CD14-positive monocyte (primary cell): ENCODE results near the gene TMEM18. TPM values are rescaled to one million over a fixed set of nuclear protein-coding genes. Genes with fewer than 3 reads are reported as not detected.

Experiments used
- DNase-seq, 3 donors: peaks; one replicate each; pipeline ENCODE4 v3.0.0-alpha.2; 2011 to 2022
- H2AFZ ChIP-seq: 2 replicates; pipeline ENCODE4 v1.6.0; 2012; ENCODE audit warnings: mild to moderate bottlenecking, low read depth, low read length, inconsistent platforms; ENCODE audit not compliant: insufficient read depth, poor library complexity, severe bottlenecking
- H3K27ac ChIP-seq, 2 donors: 1 replicate in 1 of 2; 2 replicates in 1 of 2; pipeline ENCODE4 v1.5.1; 2012 to 2013; ENCODE audit warnings: low read length in 2 of 2, control low read depth in 1 of 2, inconsistent platforms in 1 of 2, low read depth in 1 of 2, mild to moderate bottlenecking in 1 of 2
- H3K27me3 ChIP-seq, 2 donors: one replicate each; pipeline versions ENCODE4 v1.6.0 to v1.6.1; 2011 to 2013; ENCODE audit warnings: low read length in 2 of 2; ENCODE audit not compliant: control insufficient read depth in 2 of 2, insufficient read depth in 2 of 2
- H3K36me3 ChIP-seq, 2 donors: replicated peaks in 1 of 2; 1 replicate in 1 of 2; 2 replicates in 1 of 2; pipeline versions ENCODE4 v1.5.1 to v1.6.1; 2012 to 2013; ENCODE audit warnings: low read length in 2 of 2, control low read depth in 1 of 2, inconsistent platforms in 1 of 2, mild to moderate bottlenecking in 1 of 2; ENCODE audit not compliant: insufficient read depth in 2 of 2, control insufficient read depth in 1 of 2
- H3K4me1 ChIP-seq, 2 donors: 1 replicate in 1 of 2; 2 replicates in 1 of 2; pipeline versions ENCODE4 v1.5.1 to v1.6.1; 2012 to 2013; ENCODE audit warnings: low read length in 2 of 2, control low read depth in 1 of 2, inconsistent platforms in 1 of 2, mild to moderate bottlenecking in 1 of 2, moderate library complexity in 1 of 2; ENCODE audit not compliant: insufficient read depth in 2 of 2, control insufficient read depth in 1 of 2
- H3K4me2 ChIP-seq: replicated peaks from 2 replicates; pipeline ENCODE3; 2012; ENCODE audit warnings: low read length, moderate library complexity, mild to moderate bottlenecking; ENCODE audit not compliant: poor library complexity, severe bottlenecking; ENCODE audit errors: extremely low read depth
- H3K4me3 ChIP-seq, 3 experiments: fragments of 200-600 bp in 1 of 3; sonication (generic) in 1 of 3; replicated peaks in 1 of 3; 1 replicate in 2 of 3; 2 replicates in 1 of 3; pipeline ENCODE4 v1.5.1; 2011 to 2013; ENCODE audit warnings: low read length in 3 of 3, mild to moderate bottlenecking in 3 of 3, control low read depth in 2 of 3, low read depth in 2 of 3, inconsistent platforms in 1 of 3, moderate library complexity in 1 of 3
- H3K79me2 ChIP-seq: 2 replicates; pipeline ENCODE4 v1.6.0; 2012; ENCODE audit warnings: mild to moderate bottlenecking, control low read depth, inconsistent platforms, low read length, moderate library complexity; ENCODE audit not compliant: insufficient read depth
- H3K9ac ChIP-seq: 2 replicates; pipeline ENCODE4 v1.6.0; 2017; ENCODE audit warnings: low read length, mild to moderate bottlenecking; ENCODE audit not compliant: insufficient read depth, poor library complexity, severe bottlenecking
- H3K9me3 ChIP-seq, 2 donors: replicated peaks in 1 of 2; 1 replicate in 1 of 2; 2 replicates in 1 of 2; pipeline versions ENCODE4 v1.5.1 to v1.6.1; 2012 to 2013; ENCODE audit warnings: low read length in 2 of 2, control low read depth in 1 of 2; ENCODE audit not compliant: control insufficient read depth in 1 of 2, insufficient read depth in 1 of 2
- H4K20me1 ChIP-seq: 2 replicates; pipeline ENCODE4 v1.6.0; 2012; ENCODE audit warnings: mild to moderate bottlenecking, low read length, control low read depth, moderate library complexity; ENCODE audit not compliant: insufficient read depth
- H3K27ac Mint-ChIP-seq, 7 donors: one replicate each; pipeline ENCODE4 v1.8.0; 2020; ENCODE audit warnings: mild to moderate bottlenecking in 7 of 7, mixed read lengths in 7 of 7, moderate library complexity in 6 of 7, inconsistent platforms in 2 of 7
- H3K27me3 Mint-ChIP-seq, 3 donors: one replicate each; pipeline ENCODE4 v1.8.0; 2021 to 2022; ENCODE audit warnings: low read depth in 3 of 3, mild to moderate bottlenecking in 3 of 3, mixed read lengths in 3 of 3, moderate library complexity in 3 of 3, inconsistent platforms in 1 of 3
- H3K36me3 Mint-ChIP-seq, 2 donors: one replicate each; pipeline ENCODE4 v1.8.0; 2020; ENCODE audit warnings: mixed read lengths in 2 of 2, inconsistent platforms in 1 of 2, mild to moderate bottlenecking in 1 of 2
- H3K4me1 Mint-ChIP-seq: one replicate; pipeline ENCODE4 v1.8.0; 2020; ENCODE audit warnings: mild to moderate bottlenecking, mixed read lengths
- H3K4me3 Mint-ChIP-seq, 2 donors: one replicate each; pipeline ENCODE4 v1.8.0; 2020; ENCODE audit warnings: mild to moderate bottlenecking in 2 of 2, mixed read lengths in 2 of 2, moderate library complexity in 1 of 2
- H3K9me3 Mint-ChIP-seq, 7 donors: one replicate each; pipeline ENCODE4 v1.8.0; 2020 to 2022; ENCODE audit warnings: mixed read lengths in 7 of 7, mild to moderate bottlenecking in 6 of 7, moderate library complexity in 6 of 7, inconsistent platforms in 2 of 7
- CTCF ChIP-seq: fragments of 200-600 bp; IDR thresholded peaks from one replicate; pipeline ENCODE4 v1.8.0; 2022; ENCODE audit warnings: antibody characterized with exemption, mild to moderate bottlenecking
- WGBS: methylation state at CpG from one replicate; pipeline ENCODE4 v1.1.5; 2013; ENCODE audit warnings: missing lambda C conversion rate; ENCODE audit not compliant: insufficient coverage; 5-methylcytosine and 5-hydroxymethylcytosine counted together
- intact Hi-C, 2 donors: fragments of 100-400 bp; cut with micrococcal nuclease; formaldehyde crosslinking; loops; one replicate each; pipeline versions ENCODE4 v1.15.0 to v1.15.1; 2023
- polyA plus RNA-seq, 3 donors: library from polyadenylated mRNA; depleted of rRNA in 1 of 3; unstranded in 2 of 3; stranded (reverse) in 1 of 3; fragments of 300-500 nt in 2 of 3; fragments of >200 nt in 1 of 3; fragmentation: Illumina TruSeq in 2 of 3; gene quantifications; 1 replicate in 2 of 3; 2 replicates in 1 of 3; pipeline ENCODE4 v1.2.3, GENCODE V29; 2012 to 2021

TMEM18 gene
- polyA plus RNA-seq, 3 donors, result 9.3 to 23.5 (median 21.8) TPM

GRCh38 chr2:672606-672905 is 4.7 kb downstream of the TMEM18 start:
- Histone ChIP-seq H3K9ac (no peak overlapping the region), H3K27ac (no peak overlapping the region), H3K4me3 (no peak overlapping the region), H3K4me1 (peaks cover 12 to 15% of the 10 kb centered on the region in 2 donors), H3K9me3 (no peaks in the 10 kb centered on the region), H3K27me3 (no peaks in the 10 kb centered on the region), H3K4me2 (no peak overlapping the region), H3K36me3 (peaks cover 47 to 64% of the 10 kb centered on the region in 2 donors), H4K20me1 (peaks cover 28% of the 10 kb centered on the region), H3K79me2 (peaks cover 30% of the 10 kb centered on the region), H2AFZ (no peak overlapping the region)
- intact Hi-C loops, result loop anchor here in 1 of 2 donors (10.0 kb wide), 1 partner anchor 408 kb away; the partner anchor contains the start of genes ACP1 and SH3YL1
- Mint-ChIP-seq H3K9me3 (peaks cover 0 to 7% (median 2%) of the 10 kb centered on the region in 7 donors), H3K4me3 (no peak overlapping the region), H3K27ac (no peak overlapping the region), H3K27me3 (no peaks in the 10 kb centered on the region), H3K4me1 (peaks cover 14% of the 10 kb centered on the region), H3K36me3 (peaks cover 52 to 71% of the 10 kb centered on the region in 2 donors)
- no peak for DNase-seq
- 100% methylated on average over 10 of the region's 13 CpGs for WGBS
- no peak for TF ChIP-seq CTCF

- H3K36me3 ChIP-seq, result peaks cover 47 to 70% of the 10 kb centered on the region in 2 donors
- no peak overlapping the region for H3K4me2 ChIP-seq
- intact Hi-C loops, result loop anchor here in 1 of 2 donors (10.0 kb wide), 1 partner anchor 407 kb away; the partner anchor contains the start of genes ACP1 and SH3YL1
- Mint-ChIP-seq H3K36me3 (peaks cover 55 to 75% of the 10 kb centered on the region in 2 donors), H3K4me1 (peaks cover 14% of the 10 kb centered on the region), H3K4me3 (no peak overlapping the region), H3K27me3 (no peaks in the 10 kb centered on the region), H3K9me3 (peaks cover 0 to 7% (median 2%) of the 10 kb centered on the region in 7 donors), H3K27ac (no peak overlapping the region)
- peaks cover 12 to 13% of the 10 kb centered on the region in 2 donors for H3K4me1 ChIP-seq
- DNase-seq, result no peak
- H3K9me3 ChIP-seq, result no peaks in the 10 kb centered on the region
- H2AFZ ChIP-seq, result no peak overlapping the region
- no peaks in the 10 kb centered on the region for H3K27me3 ChIP-seq
- H3K79me2 ChIP-seq, result peaks cover 30% of the 10 kb centered on the region
- 94% methylated on average over 14 of the region's 18 CpGs for WGBS
- no peak overlapping the region for H3K27ac ChIP-seq
- H3K4me3 ChIP-seq, result no peak overlapping the region
- no peak for TF ChIP-seq CTCF
- H4K20me1 ChIP-seq, result peaks cover 28% of the 10 kb centered on the region
- H3K9ac ChIP-seq, result no peak overlapping the region
Observed at GRCh38 chr2:671787-672605, 5.2 kb downstream of the TMEM18 start.
